T-helper 2 cell treated with Interferon-gamma antibody and Interleukin-4, amounts not matched to agents 100 ng/mL and 5 ng/mL, for 36 hours (primary cell): Measurements from ENCODE around the gene FNDC3B. TPM values are rescaled to one million over a fixed set of nuclear protein-coding genes. Genes with fewer than 3 reads are reported as not detected.
"Not testable (repeated sequence)": the region's sequence is repeated elsewhere in the genome, so short reads cannot be mapped to it uniquely, and the experiment has no call there.

Source experiments
- intact Hi-C: fragments of 100-400 bp; cut with micrococcal nuclease; formaldehyde crosslinking; loops from one replicate; pipeline ENCODE4 v1.15.1; 2023
- total RNA-seq: library from RNA; stranded (reverse); gene quantifications from 2 replicates; pipeline ENCODE4 v1.2.3, GENCODE V29; 2022

The FNDC3B gene
- 16.6 and 18.4 TPM in 2 replicates for total RNA-seq

GRCh38 chr3:172039436-172040077 is at the start of gene FNDC3B:
TSS of gene FNDC3B (plus strand) at chr3:172039578. CDS start at chr3:172112480, 72,902 bp downstream.
- intact Hi-C loops, result loop anchor here (1.0 to 10.0 kb wide), 6 partner anchors 48 to 715 kb away; partner anchors contain the start of genes ECT2 and TNIK

- intact Hi-C loops, result not testable (repeated sequence)
Observed at GRCh38 chr3:171990239-171990638, 49.1 kb upstream of the FNDC3B start.

GRCh38 chr3:171991166-171991565 is 48.2 kb upstream of the FNDC3B start:
- intact Hi-C loops, result no loop called here

GRCh38 chr3:171994646-171995428 is 44.5 kb upstream of the FNDC3B start:
- intact Hi-C loops, result no loop called here

GRCh38 chr3:171995486-171995885 is 43.9 kb upstream of the FNDC3B start:
- intact Hi-C loops, result no loop called here

GRCh38 chr3:171996178-171996817 is 43.1 kb upstream of the FNDC3B start:
- intact Hi-C loops, result no loop called here

- intact Hi-C loops, result not testable (repeated sequence)
Observed at GRCh38 chr3:171998731-171999130, 40.6 kb upstream of the FNDC3B start.

- intact Hi-C loops, result not testable (repeated sequence)
Observed at GRCh38 chr3:172001616-172002015, 37.8 kb upstream of the FNDC3B start.

GRCh38 chr3:172002512-172003078 is 36.8 kb upstream of the FNDC3B start:
- intact Hi-C loops, result no loop called here

GRCh38 chr3:172003146-172003545 is 36.2 kb upstream of the FNDC3B start:
- intact Hi-C loops, result no loop called here

GRCh38 chr3:172007065-172007370 is 32.4 kb upstream of the FNDC3B start:
- intact Hi-C loops, result no loop called here

GRCh38 chr3:172009803-172010202 is 29.6 kb upstream of the FNDC3B start:
- intact Hi-C loops, result no loop called here

GRCh38 chr3:172012775-172013174 is 26.6 kb upstream of the FNDC3B start:
- intact Hi-C loops, result no loop called here

GRCh38 chr3:172014145-172014544 is 25.2 kb upstream of the FNDC3B start:
- intact Hi-C loops, result no loop called here

- intact Hi-C loops, result no loop called here
Observed at GRCh38 chr3:172018364-172018763, 21.0 kb upstream of the FNDC3B start.

- intact Hi-C loops, result no loop called here
Observed at GRCh38 chr3:172020763-172021162, 18.6 kb upstream of the FNDC3B start.

- intact Hi-C loops, result no loop called here
Observed at GRCh38 chr3:172021164-172021563, 18.2 kb upstream of the FNDC3B start.

- intact Hi-C loops, result no loop called here
Observed at GRCh38 chr3:172021859-172022258, 17.5 kb upstream of the FNDC3B start.

GRCh38 chr3:172023915-172024314 is 15.5 kb upstream of the FNDC3B start:
- intact Hi-C loops, result no loop called here

- intact Hi-C loops, result no loop called here
Observed at GRCh38 chr3:172024679-172025078, 14.7 kb upstream of the FNDC3B start.

- intact Hi-C loops, result loop anchor here (10.0 kb wide), 2 partner anchors 225 to 725 kb away; partner anchors contain the start of gene ECT2
Observed at GRCh38 chr3:172029425-172030098, 9.8 kb upstream of the FNDC3B start.
